ENCODE measurements around the gene TCN2. TPM values are rescaled to one million over a fixed set of nuclear protein-coding genes. Genes with fewer than 3 reads are reported as not detected.
A peak's percentile ranks its signal among the peaks of the same experiment; 100 is the strongest.
"Not testable (repeated sequence)": the region's sequence is repeated elsewhere in the genome, so short reads cannot be mapped to it uniquely, and the experiment has no call there.

TCN2 gene
- total RNA-seq, 1 donor from 2014 or later, result 0.68 TPM

GRCh38 chr22:30607300-30607930, 441 bp downstream of the TCN2 start:
- intact Hi-C loops (cut with micrococcal nuclease), result loop anchor here (1.0 to 5.0 kb wide), 2 partner anchors 15 to 40 kb away; no protein-coding TSS in a partner anchor
- peak overlapping the region; percentile 81 for H3K4me3 Mint-ChIP-seq (ENCODE audit: low read depth)
- H3K27ac Mint-ChIP-seq, result peak overlapping the region; percentile 80
- no peaks in the 10 kb centered on the region for H3K36me3 Mint-ChIP-seq (ENCODE audit: low read depth)
- DNase-seq (ENCODE audit: low spot score), result no peak
- no peaks in the 10 kb centered on the region for H3K9me3 Mint-ChIP-seq
- peaks cover 3% of the 10 kb centered on the region for H3K27me3 Mint-ChIP-seq (ENCODE audit: low read depth)
- H3K4me1 Mint-ChIP-seq (ENCODE audit: low read depth), result peaks cover 41% of the 10 kb centered on the region

GRCh38 chr22:30607939-30608338, 965 bp downstream of the TCN2 start:
- Mint-ChIP-seq H3K36me3 (ENCODE audit: low read depth) (no peaks in the 10 kb centered on the region), H3K9me3 (no peaks in the 10 kb centered on the region), H3K27me3 (ENCODE audit: low read depth) (peaks cover 3% of the 10 kb centered on the region), H3K27ac (no peak overlapping the region), H3K4me3 (ENCODE audit: low read depth) (no peak overlapping the region), H3K4me1 (ENCODE audit: low read depth) (peaks cover 41% of the 10 kb centered on the region)
- intact Hi-C loops (cut with micrococcal nuclease), result loop anchor here (1.0 to 5.0 kb wide), 2 partner anchors 16 to 39 kb away; no protein-coding TSS in a partner anchor
- DNase-seq (ENCODE audit: low spot score), result no peak

- no peaks in the 10 kb centered on the region for H3K36me3 Mint-ChIP-seq (ENCODE audit: low read depth)
- no peaks in the 10 kb centered on the region for H3K9me3 Mint-ChIP-seq
- intact Hi-C loops (cut with micrococcal nuclease), result loop anchor here (5.0 kb wide), 1 partner anchor 38 kb away; no protein-coding TSS in a partner anchor
- peaks cover 3% of the 10 kb centered on the region for H3K27me3 Mint-ChIP-seq (ENCODE audit: low read depth)
- H3K27ac Mint-ChIP-seq, result peak overlapping the region; percentile 35
- DNase-seq (ENCODE audit: low spot score), result peak; percentile 25
- H3K4me1 Mint-ChIP-seq (ENCODE audit: low read depth), result peaks cover 41% of the 10 kb centered on the region
- peak overlapping the region; percentile 3 for H3K4me3 Mint-ChIP-seq (ENCODE audit: low read depth)
Measured at GRCh38 chr22:30609260-30610185, 2.5 kb downstream of the TCN2 start.

- peaks cover 41% of the 10 kb centered on the region for H3K4me1 Mint-ChIP-seq (ENCODE audit: low read depth)
- no peak overlapping the region for H3K4me3 Mint-ChIP-seq (ENCODE audit: low read depth)
- H3K27me3 Mint-ChIP-seq (ENCODE audit: low read depth), result peaks cover 3% of the 10 kb centered on the region
- intact Hi-C loops (cut with micrococcal nuclease), result no loop called here
- DNase-seq (ENCODE audit: low spot score), result no peak
- H3K9me3 Mint-ChIP-seq, result no peaks in the 10 kb centered on the region
- H3K36me3 Mint-ChIP-seq (ENCODE audit: low read depth), result no peaks in the 10 kb centered on the region
- no peak overlapping the region for H3K27ac Mint-ChIP-seq
Measured at GRCh38 chr22:30610299-30610698, 3.3 kb downstream of the TCN2 start.

- Mint-ChIP-seq H3K4me1 (ENCODE audit: low read depth) (peaks cover 35% of the 10 kb centered on the region), H3K4me3 (ENCODE audit: low read depth) (no peak overlapping the region), H3K27ac (no peak overlapping the region), H3K36me3 (ENCODE audit: low read depth) (no peaks in the 10 kb centered on the region), H3K9me3 (no peaks in the 10 kb centered on the region), H3K27me3 (ENCODE audit: low read depth) (peaks cover 2% of the 10 kb centered on the region)
- no peak for DNase-seq (ENCODE audit: low spot score)
- intact Hi-C loops (cut with micrococcal nuclease), result no loop called here
Measured at GRCh38 chr22:30611197-30611596, 4.2 kb downstream of the TCN2 start.

- no peak overlapping the region for H3K27ac Mint-ChIP-seq
- H3K4me3 Mint-ChIP-seq (ENCODE audit: low read depth), result no peak overlapping the region
- no peaks in the 10 kb centered on the region for H3K27me3 Mint-ChIP-seq (ENCODE audit: low read depth)
- peaks cover 22% of the 10 kb centered on the region for H3K4me1 Mint-ChIP-seq (ENCODE audit: low read depth)
- no peaks in the 10 kb centered on the region for H3K36me3 Mint-ChIP-seq (ENCODE audit: low read depth)
- intact Hi-C loops (cut with micrococcal nuclease), result no loop called here
- DNase-seq (ENCODE audit: low spot score), result no peak
- no peaks in the 10 kb centered on the region for H3K9me3 Mint-ChIP-seq
Measured at GRCh38 chr22:30612789-30613188, 5.8 kb downstream of the TCN2 start.

GRCh38 chr22:30614268-30614667, 7.3 kb downstream of the TCN2 start:
- no peaks in the 10 kb centered on the region for H3K9me3 Mint-ChIP-seq
- H3K27ac Mint-ChIP-seq, result no peak overlapping the region

GRCh38 chr22:30614879-30615278, 7.9 kb downstream of the TCN2 start:
- Mint-ChIP-seq H3K4me1 (ENCODE audit: low read depth) (peaks cover 6% of the 10 kb centered on the region), H3K9me3 (no peaks in the 10 kb centered on the region), H3K4me3 (ENCODE audit: low read depth) (no peak overlapping the region), H3K27me3 (ENCODE audit: low read depth) (no peaks in the 10 kb centered on the region), H3K27ac (no peak overlapping the region), H3K36me3 (ENCODE audit: low read depth) (no peaks in the 10 kb centered on the region)
- DNase-seq (ENCODE audit: low spot score), result no peak
- intact Hi-C loops (cut with micrococcal nuclease), result no loop called here

More at GRCh38 chr22:30614268-30614667, 7.3 kb downstream of the TCN2 start:
- DNase-seq (ENCODE audit: low spot score), result no peak
- Mint-ChIP-seq H3K36me3 (ENCODE audit: low read depth) (no peaks in the 10 kb centered on the region), H3K4me1 (ENCODE audit: low read depth) (peaks cover 9% of the 10 kb centered on the region), H3K27me3 (ENCODE audit: low read depth) (no peaks in the 10 kb centered on the region), H3K4me3 (ENCODE audit: low read depth) (no peak overlapping the region)
- intact Hi-C loops (cut with micrococcal nuclease), result no loop called here

GRCh38 chr22:30615543-30615954, 8.6 kb downstream of the TCN2 start:
- no peak for DNase-seq (ENCODE audit: low spot score)
- no peaks in the 10 kb centered on the region for H3K27me3 Mint-ChIP-seq (ENCODE audit: low read depth)
- peaks cover 2% of the 10 kb centered on the region for H3K4me1 Mint-ChIP-seq (ENCODE audit: low read depth)
- H3K36me3 Mint-ChIP-seq (ENCODE audit: low read depth), result no peaks in the 10 kb centered on the region
- H3K4me3 Mint-ChIP-seq (ENCODE audit: low read depth), result no peak overlapping the region
- intact Hi-C loops (cut with micrococcal nuclease), result no loop called here
- H3K27ac Mint-ChIP-seq, result no peak overlapping the region
- H3K9me3 Mint-ChIP-seq, result no peaks in the 10 kb centered on the region

- no peak overlapping the region for H3K27ac Mint-ChIP-seq
- no peaks in the 10 kb centered on the region for H3K36me3 Mint-ChIP-seq (ENCODE audit: low read depth)
- no peaks in the 10 kb centered on the region for H3K9me3 Mint-ChIP-seq
- no peaks in the 10 kb centered on the region for H3K27me3 Mint-ChIP-seq (ENCODE audit: low read depth)
- no peak overlapping the region for H3K4me3 Mint-ChIP-seq (ENCODE audit: low read depth)
- intact Hi-C loops (cut with micrococcal nuclease), result no loop called here
- DNase-seq (ENCODE audit: low spot score), result no peak
- H3K4me1 Mint-ChIP-seq (ENCODE audit: low read depth), result no peaks in the 10 kb centered on the region
Measured at GRCh38 chr22:30617819-30618218, 10.8 kb downstream of the TCN2 start.

- H3K27me3 Mint-ChIP-seq (ENCODE audit: low read depth); H3K4me3 Mint-ChIP-seq (ENCODE audit: low read depth); H3K9me3 Mint-ChIP-seq; intact Hi-C loops (cut with micrococcal nuclease); DNase-seq (ENCODE audit: low spot score); H3K36me3 Mint-ChIP-seq (ENCODE audit: low read depth); H3K4me1 Mint-ChIP-seq (ENCODE audit: low read depth); H3K27ac Mint-ChIP-seq: not testable (repeated sequence)
Measured at GRCh38 chr22:30619909-30620308, 12.9 kb downstream of the TCN2 start.

GRCh38 chr22:30626413-30626812, 19.4 kb downstream of the TCN2 start:
- H3K27me3 Mint-ChIP-seq (ENCODE audit: low read depth), result no peaks in the 10 kb centered on the region
- DNase-seq (ENCODE audit: low spot score), result no peak
- intact Hi-C loops (cut with micrococcal nuclease), result no loop called here
- no peaks in the 10 kb centered on the region for H3K36me3 Mint-ChIP-seq (ENCODE audit: low read depth)
- no peak overlapping the region for H3K4me3 Mint-ChIP-seq (ENCODE audit: low read depth)
- H3K9me3 Mint-ChIP-seq, result no peaks in the 10 kb centered on the region
- H3K27ac Mint-ChIP-seq, result no peak overlapping the region
- H3K4me1 Mint-ChIP-seq (ENCODE audit: low read depth), result peaks cover 2% of the 10 kb centered on the region

GRCh38 chr22:30627471-30627870, 20.5 kb downstream of the TCN2 start:
- Mint-ChIP-seq H3K4me1 (ENCODE audit: low read depth) (peaks cover 2% of the 10 kb centered on the region), H3K9me3 (no peaks in the 10 kb centered on the region), H3K4me3 (ENCODE audit: low read depth) (no peak overlapping the region), H3K27ac (no peak overlapping the region), H3K27me3 (ENCODE audit: low read depth) (no peaks in the 10 kb centered on the region), H3K36me3 (ENCODE audit: low read depth) (no peaks in the 10 kb centered on the region)
- intact Hi-C loops (cut with micrococcal nuclease), result no loop called here
- no peak for DNase-seq (ENCODE audit: low spot score)

Measured in activated T-helper 2 cell treated with anti-CD3 and anti-CD28 coated beads, Interferon-gamma antibody, Interleukin-2, Interleukin-4, amounts not matched to agents 10 μg/mL and 5 μg/mL and 100 μg/mL, durations not matched to agents 14 hours and 24 hours and 36 hours (primary cell).